Mesenchymal stem cell (in vitro differentiated cells and primary cell): ENCODE measurements around the gene SERPINI1.
A peak's percentile ranks its signal among the peaks of the same experiment; 100 is the strongest.

ENCODE experiments used
- DNase-seq: peaks from one replicate; pipeline ENCODE4 v3.0.0-alpha.2; 2013
- H2AFZ ChIP-seq: one replicate; pipeline ENCODE4 v1.6.1; 2013; ENCODE audit warnings: low read depth, mild to moderate bottlenecking, control low read depth, inconsistent platforms, low read length, moderate library complexity
- H2AK5ac ChIP-seq: 2 replicates; pipeline ENCODE4 v1.6.1; 2013; ENCODE audit warnings: low read length, moderate library complexity, mild to moderate bottlenecking, inconsistent platforms; ENCODE audit not compliant: severe bottlenecking
- H2BK120ac ChIP-seq: one replicate; pipeline ENCODE4 v1.6.1; 2013; ENCODE audit warnings: low read depth, mild to moderate bottlenecking, inconsistent platforms, low read length, moderate library complexity
- H2BK12ac ChIP-seq, 2 experiments: one replicate each; pipeline ENCODE4 v1.6.1; 2013; ENCODE audit warnings: inconsistent platforms in 2 of 2, low read length in 2 of 2, mild to moderate bottlenecking in 2 of 2, moderate library complexity in 2 of 2, control low read depth in 1 of 2
- H2BK15ac ChIP-seq: one replicate; pipeline ENCODE4 v1.6.1; 2013; ENCODE audit warnings: mild to moderate bottlenecking, low read depth, inconsistent platforms; ENCODE audit not compliant: poor library complexity, severe bottlenecking
- H2BK5ac ChIP-seq: 2 replicates; pipeline ENCODE4 v1.6.1; 2013; ENCODE audit warnings: low read depth, mild to moderate bottlenecking, low read length, control low read depth, inconsistent platforms; ENCODE audit not compliant: poor library complexity, severe bottlenecking
- H3K14ac ChIP-seq, 2 experiments: one replicate each; pipeline ENCODE4 v1.6.1; 2013; ENCODE audit warnings: inconsistent platforms in 2 of 2, low read length in 2 of 2, control low read depth in 1 of 2, mild to moderate bottlenecking in 1 of 2, moderate library complexity in 1 of 2
- H3K18ac ChIP-seq, 2 experiments: one replicate each; pipeline ENCODE4 v1.6.1; 2013; ENCODE audit warnings: inconsistent platforms in 2 of 2, low read length in 2 of 2, control low read depth in 1 of 2, low read depth in 1 of 2, mild to moderate bottlenecking in 1 of 2
- H3K23ac ChIP-seq, 2 experiments: one replicate each; pipeline ENCODE4 v1.6.1; 2013; ENCODE audit warnings: inconsistent platforms in 2 of 2, low read length in 2 of 2, mild to moderate bottlenecking in 2 of 2, moderate library complexity in 2 of 2, control low read depth in 1 of 2
- H3K27ac ChIP-seq: 2 replicates; pipeline ENCODE4 v1.5.1; 2013; ENCODE audit warnings: mild to moderate bottlenecking, moderate library complexity, low read length, control low read depth, inconsistent platforms; ENCODE audit not compliant: poor library complexity, severe bottlenecking
- H3K27me3 ChIP-seq, 2 experiments: 2 replicates each; pipeline versions ENCODE4 v1.6.1 to v1.7.0; 2013; ENCODE audit warnings: low read length in 2 of 2, mild to moderate bottlenecking in 2 of 2, moderate library complexity in 2 of 2, control low read depth in 1 of 2, inconsistent platforms in 1 of 2; ENCODE audit not compliant: control insufficient read depth in 1 of 2, insufficient read depth in 1 of 2
- H3K36me3 ChIP-seq, 2 experiments: 2 replicates each; pipeline versions ENCODE4 v1.6.1 to v1.7.0; 2013; ENCODE audit warnings: low read length in 2 of 2, control low read depth in 1 of 2, inconsistent platforms in 1 of 2, low read depth in 1 of 2, mild to moderate bottlenecking in 1 of 2; ENCODE audit not compliant: insufficient read depth in 2 of 2, control insufficient read depth in 1 of 2
- H3K4ac ChIP-seq, 2 experiments: one replicate each; pipeline ENCODE4 v1.6.1; 2013; ENCODE audit warnings: inconsistent platforms in 2 of 2, low read length in 2 of 2, mild to moderate bottlenecking in 2 of 2, moderate library complexity in 2 of 2, control low read depth in 1 of 2, low read depth in 1 of 2
- H3K4me1 ChIP-seq: 2 replicates; pipeline ENCODE4 v1.6.1; 2013; ENCODE audit warnings: low read depth, low read length, control low read depth; ENCODE audit not compliant: control insufficient read depth, insufficient read depth
- H3K4me2 ChIP-seq: 2 replicates; pipeline ENCODE4 v1.6.1; 2013; ENCODE audit warnings: low read length, mild to moderate bottlenecking, inconsistent platforms; ENCODE audit not compliant: poor library complexity, severe bottlenecking
- H3K4me3 ChIP-seq, 2 experiments: 2 replicates each; pipeline versions ENCODE4 v1.5.1 to v1.7.0; 2013; ENCODE audit warnings: low read length in 2 of 2, mild to moderate bottlenecking in 2 of 2, control low read depth in 1 of 2, low read depth in 1 of 2; ENCODE audit not compliant: insufficient read depth in 1 of 2
- H3K79me1 ChIP-seq: replicated peaks from 2 replicates; pipeline ENCODE4 v1.6.1; 2013; ENCODE audit warnings: mild to moderate bottlenecking, control low read depth, low read length, inconsistent platforms; ENCODE audit not compliant: poor library complexity, severe bottlenecking
- H3K9ac ChIP-seq: 2 replicates; pipeline ENCODE4 v1.7.0; 2013; ENCODE audit warnings: mild to moderate bottlenecking, low read length, moderate library complexity
- H3K9me3 ChIP-seq: 2 replicates; pipeline ENCODE4 v1.7.0; 2013; ENCODE audit warnings: mild to moderate bottlenecking, low read length; ENCODE audit not compliant: control insufficient read depth
- H4K8ac ChIP-seq: one replicate; pipeline ENCODE4 v1.6.1; 2013; ENCODE audit warnings: inconsistent platforms, mild to moderate bottlenecking, low read length, moderate library complexity
- H4K91ac ChIP-seq: one replicate; pipeline ENCODE4 v1.6.1; 2013; ENCODE audit warnings: mild to moderate bottlenecking, low read length, inconsistent platforms
- WGBS: methylation state at CpG from one replicate; pipeline ENCODE4 v1.1.7; 2013; ENCODE audit warnings: mixed read lengths; 5-methylcytosine and 5-hydroxymethylcytosine counted together

The SERPINI1 gene

DNA sequence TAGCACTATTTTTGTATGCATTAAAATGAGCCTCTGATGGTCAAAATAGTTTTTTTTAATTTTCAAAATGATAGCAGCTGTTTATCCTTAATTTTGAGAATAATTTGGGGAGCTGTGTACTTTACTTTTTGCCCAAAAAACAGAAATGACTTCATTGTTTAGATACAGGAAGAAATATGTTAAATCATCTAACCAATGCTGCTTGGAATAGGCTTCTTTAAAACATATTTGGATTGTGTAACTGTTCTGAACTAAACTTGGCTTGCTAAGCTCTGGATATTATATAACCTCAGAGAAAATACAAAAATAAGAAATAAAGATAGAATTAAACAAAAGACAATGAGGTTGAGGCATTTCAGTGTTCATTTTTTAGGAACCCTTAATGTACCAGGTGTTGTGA is 119.3 kb downstream of the SERPINI1 start:
- no peak overlapping the region for H4K91ac ChIP-seq
- H3K23ac ChIP-seq = no peak overlapping the region
- H2BK15ac ChIP-seq = no peak overlapping the region
- no peak overlapping the region for H2AK5ac ChIP-seq
- no peak overlapping the region for H3K27ac ChIP-seq
- H3K4me3 ChIP-seq = no peak overlapping the region
- no peak overlapping the region for H3K18ac ChIP-seq
- H3K9me3 ChIP-seq = no peaks in the 10 kb centered on the region
- H2BK5ac ChIP-seq = no peak overlapping the region
- no peaks in the 10 kb centered on the region for H3K27me3 ChIP-seq
- H3K9ac ChIP-seq = peak overlapping the region; percentile 15
- H3K36me3 ChIP-seq = no peaks in the 10 kb centered on the region
- no peak overlapping the region for H2BK120ac ChIP-seq
- H3K79me1 ChIP-seq = no peaks in the 10 kb centered on the region
- no peak overlapping the region for H2BK12ac ChIP-seq
- H3K4me2 ChIP-seq = no peak overlapping the region
- DNase-seq = no peak
- H2AFZ ChIP-seq = no peak overlapping the region
- no peaks in the 10 kb centered on the region for H3K4me1 ChIP-seq
- H3K4ac ChIP-seq = no peak overlapping the region
- H4K8ac ChIP-seq = no peak overlapping the region
- H3K14ac ChIP-seq = no peak overlapping the region

DNA sequence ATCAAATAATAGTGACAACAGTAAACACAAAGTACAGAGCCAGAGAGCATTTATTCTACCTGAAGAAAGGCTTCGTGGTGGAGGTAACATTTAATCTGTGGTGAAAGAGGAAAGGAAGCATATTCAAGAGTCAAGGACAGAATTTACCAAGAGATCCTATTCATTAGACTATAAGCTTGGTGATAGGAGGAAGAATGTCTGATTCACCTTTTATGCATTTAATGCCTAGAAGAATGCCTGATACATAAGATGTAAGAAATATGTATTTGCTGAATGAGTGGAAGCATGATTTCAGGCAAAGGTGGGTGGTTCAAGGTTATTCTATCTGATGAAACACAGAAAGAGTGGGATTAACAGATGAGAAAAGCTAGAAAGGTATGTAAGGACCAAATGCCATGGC is 119.8 kb downstream of the SERPINI1 start:
- no peak overlapping the region for H3K14ac ChIP-seq
- no peak overlapping the region for H3K4me3 ChIP-seq
- WGBS = 64% methylated on average over 1 of the region's 1 CpG
- H3K18ac ChIP-seq = no peak overlapping the region
- H3K4me1 ChIP-seq = no peaks in the 10 kb centered on the region
- H3K36me3 ChIP-seq = no peaks in the 10 kb centered on the region
- no peak overlapping the region for H2BK5ac ChIP-seq
- no peaks in the 10 kb centered on the region for H3K27me3 ChIP-seq
- no peak overlapping the region for H2BK12ac ChIP-seq
- H2AFZ ChIP-seq = no peak overlapping the region
- H4K8ac ChIP-seq = no peak overlapping the region
- no peak overlapping the region for H2AK5ac ChIP-seq
- no peak overlapping the region for H4K91ac ChIP-seq
- H3K4ac ChIP-seq = no peak overlapping the region
- H2BK15ac ChIP-seq = no peak overlapping the region
- H3K4me2 ChIP-seq = no peak overlapping the region
- H2BK120ac ChIP-seq = no peak overlapping the region
- no peaks in the 10 kb centered on the region for H3K79me1 ChIP-seq
- no peak overlapping the region for H3K23ac ChIP-seq
- H3K27ac ChIP-seq = no peak overlapping the region
- no peaks in the 10 kb centered on the region for H3K9me3 ChIP-seq
- DNase-seq = no peak
- no peak overlapping the region for H3K9ac ChIP-seq

DNA sequence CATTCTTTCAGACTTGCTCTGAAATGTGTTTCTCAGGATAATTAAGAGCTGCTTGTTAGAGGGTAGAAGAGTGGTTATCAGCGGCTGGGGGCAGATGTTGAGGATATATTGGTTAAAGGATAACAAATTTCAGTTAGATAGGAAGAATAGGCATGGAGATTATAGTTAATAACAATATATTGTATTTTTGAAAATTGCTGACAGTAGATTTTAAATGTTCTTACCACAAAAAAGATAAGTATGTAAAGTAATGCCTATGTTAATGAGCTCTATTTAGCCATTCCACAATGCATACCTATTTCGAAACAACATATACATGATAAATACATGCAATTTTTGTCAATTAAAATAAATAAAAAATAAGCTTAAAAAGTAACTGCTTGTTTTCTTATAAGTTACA is 123.3 kb downstream of the SERPINI1 start:
- WGBS = 57% methylated on average over 1 of the region's 2 CpGs
- no peak overlapping the region for H2BK15ac ChIP-seq
- H3K4ac ChIP-seq = no peak overlapping the region
- H4K91ac ChIP-seq = no peak overlapping the region
- H2BK5ac ChIP-seq = no peak overlapping the region
- H3K27me3 ChIP-seq = no peaks in the 10 kb centered on the region
- no peaks in the 10 kb centered on the region for H3K36me3 ChIP-seq
- H3K27ac ChIP-seq = no peak overlapping the region
- H2AK5ac ChIP-seq = no peak overlapping the region
- H3K4me2 ChIP-seq = no peak overlapping the region
- H2AFZ ChIP-seq = no peak overlapping the region
- H2BK120ac ChIP-seq = no peak overlapping the region
- H3K18ac ChIP-seq = no peak overlapping the region
- no peak for DNase-seq
- H3K14ac ChIP-seq = no peak overlapping the region
- no peaks in the 10 kb centered on the region for H3K4me1 ChIP-seq
- H4K8ac ChIP-seq = no peak overlapping the region
- no peak overlapping the region for H3K23ac ChIP-seq
- H3K4me3 ChIP-seq = no peak overlapping the region
- H2BK12ac ChIP-seq = no peak overlapping the region
- no peak overlapping the region for H3K9ac ChIP-seq
- no peaks in the 10 kb centered on the region for H3K9me3 ChIP-seq
- H3K79me1 ChIP-seq = no peaks in the 10 kb centered on the region

DNA sequence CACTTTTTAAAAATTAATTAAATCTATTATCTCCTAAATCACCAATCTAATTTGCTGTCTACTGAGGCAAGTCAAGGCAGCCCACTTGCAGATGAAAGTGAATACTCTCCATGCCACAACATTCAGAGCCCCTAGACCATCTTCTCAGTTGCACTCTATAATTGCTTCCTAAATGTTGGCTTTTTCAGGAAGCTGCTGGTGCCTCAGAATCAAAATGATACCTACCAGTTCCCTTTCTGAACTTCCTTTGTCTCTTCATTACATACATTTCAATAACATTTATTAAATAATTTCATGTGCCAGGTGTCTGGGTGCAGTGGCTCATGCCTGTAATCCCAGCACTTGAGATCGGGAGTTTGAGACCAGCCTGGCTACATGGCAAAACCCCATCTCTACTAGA is 124.1 kb downstream of the SERPINI1 start:
- no peak overlapping the region for H3K4ac ChIP-seq
- H3K23ac ChIP-seq = no peak overlapping the region
- no peaks in the 10 kb centered on the region for H3K4me1 ChIP-seq
- 100% methylated on average over 1 of the region's 1 CpG for WGBS
- no peak overlapping the region for H2BK12ac ChIP-seq
- no peak for DNase-seq
- no peak overlapping the region for H3K9ac ChIP-seq
- H3K27me3 ChIP-seq = no peaks in the 10 kb centered on the region
- no peak overlapping the region for H3K4me2 ChIP-seq
- no peaks in the 10 kb centered on the region for H3K36me3 ChIP-seq
- no peak overlapping the region for H2AFZ ChIP-seq
- H3K27ac ChIP-seq = no peak overlapping the region
- H3K14ac ChIP-seq = no peak overlapping the region
- no peak overlapping the region for H3K18ac ChIP-seq
- H3K9me3 ChIP-seq = no peaks in the 10 kb centered on the region
- no peak overlapping the region for H2AK5ac ChIP-seq
- H2BK120ac ChIP-seq = no peak overlapping the region
- H2BK15ac ChIP-seq = no peak overlapping the region
- no peak overlapping the region for H2BK5ac ChIP-seq
- no peaks in the 10 kb centered on the region for H3K79me1 ChIP-seq
- no peak overlapping the region for H3K4me3 ChIP-seq
- no peak overlapping the region for H4K8ac ChIP-seq
- H4K91ac ChIP-seq = no peak overlapping the region
